K562 (cell line): ENCODE measurements around the gene NELL1. TPM values are rescaled to one million over a fixed set of nuclear protein-coding genes. Genes with fewer than 3 reads are reported as not detected.

Experiments
- ATAC-seq: fragments of 200-7000 bp; cut with Tn5 transposase; 3 replicates; pipeline ENCODE4 v1.9.1; 2020; ENCODE audit warnings: moderate library complexity
- BruUV-seq: library from RNA; stranded (reverse); fragments of 400-500 nt; replicated peaks from 2 replicates; lab custom pipeline; 2021; lab: Mats Ljungman, UMichigan
- CTCF ChIA-PET: fragments of 300-600 bp; formaldehyde crosslinking; extraction: SDS; loops from one replicate; lab custom pipeline; 2021; ENCODE audit warnings: low intra/inter-chr PET ratio; lab: Yijun Ruan, JAX
- POLR2A ChIA-PET: fragments of 300-600, 350-650 bp; sonication (Branson Sonifier 250); formaldehyde crosslinking; extraction: SDS; loops from one replicate; lab custom pipeline; 2021; ENCODE audit warnings: antibody characterized with exemption, inconsistent platforms; lab: Yijun Ruan, JAX
- DNase-seq, 4 experiments: peaks; one replicate each; pipeline versions ENCODE4 v3.0.0 to v3.0.0-alpha.2; 2011 to 2018; ENCODE audit warnings: low spot score in 3 of 4, mixed read lengths in 3 of 4; ENCODE audit errors: extremely low read depth in 1 of 4
- FAIRE-seq: peaks from 2 replicates; lab custom pipeline; 2011; peaks lifted over from hg19 to GRCh38; lab: Jason Lieb, UNC
- H2AFZ ChIP-seq: 2 replicates; pipeline ENCODE4 v1.6.0; 2011; ENCODE audit warnings: low read depth, low read length, control low read depth, inconsistent platforms
- H3K27ac ChIP-seq: fragments of 200-600 bp; 3 replicates; pipeline ENCODE4 v1.8.0; 2011; ENCODE audit warnings: low read depth, mild to moderate bottlenecking, control low read depth, inconsistent platforms, low read length, moderate library complexity, mixed read lengths; ENCODE audit errors: extremely low read depth
- H3K27me3 ChIP-seq, 2 experiments: fragments of 300-600 bp in 1 of 2; 2 replicates in 1 of 2; 3 replicates in 1 of 2; pipeline versions ENCODE4 v1.6.0 to v1.8.0; 2011; ENCODE audit warnings: inconsistent platforms in 2 of 2, low read length in 2 of 2, mild to moderate bottlenecking in 1 of 2, mixed read lengths in 1 of 2, moderate library complexity in 1 of 2; ENCODE audit not compliant: control insufficient read depth in 2 of 2, insufficient read depth in 2 of 2
- H3K36me3 ChIP-seq: fragments of 300-600 bp; 3 replicates; pipeline ENCODE4 v1.8.0; 2011; ENCODE audit warnings: mild to moderate bottlenecking, low read length, inconsistent platforms; ENCODE audit not compliant: control insufficient read depth, insufficient read depth
- H3K4me1 ChIP-seq, 2 experiments: fragments of 200-600 bp in 1 of 2; replicated peaks in 1 of 2; 2 replicates in 1 of 2; 3 replicates in 1 of 2; pipeline versions ENCODE4 v1.5.1 to v1.8.0; 2011; ENCODE audit warnings: inconsistent platforms in 2 of 2, low read length in 2 of 2, mild to moderate bottlenecking in 1 of 2, mixed read lengths in 1 of 2, moderate library complexity in 1 of 2; ENCODE audit not compliant: control insufficient read depth in 2 of 2, insufficient read depth in 2 of 2
- H3K4me2 ChIP-seq: 2 replicates; pipeline ENCODE4 v1.6.1; 2011; ENCODE audit warnings: low read length, control low read depth, inconsistent platforms, mixed read lengths; ENCODE audit not compliant: insufficient read depth
- H3K4me3 ChIP-seq: fragments of 200-600 bp; sonication (generic), shearing (Covaris generic); 2 replicates; pipeline ENCODE4 v1.5.1; 2016; ENCODE audit warnings: control low read depth, inconsistent platforms
- H3K79me2 ChIP-seq: fragments of 200-600 bp; 3 replicates; pipeline ENCODE4 v1.8.0; 2011; ENCODE audit warnings: low read length, inconsistent platforms; ENCODE audit not compliant: control insufficient read depth, insufficient read depth
- H3K9ac ChIP-seq, 2 experiments: 2 replicates each; pipeline versions ENCODE4 v1.6.0 to v1.6.1; 2011; ENCODE audit warnings: low read depth in 2 of 2, low read length in 2 of 2, control low read depth in 1 of 2, inconsistent platforms in 1 of 2, mild to moderate bottlenecking in 1 of 2, mixed read lengths in 1 of 2; ENCODE audit not compliant: insufficient read depth in 1 of 2
- H3K9me1 ChIP-seq: one replicate; pipeline ENCODE4 v1.6.0; 2011; ENCODE audit warnings: inconsistent platforms, mild to moderate bottlenecking, low read length, moderate library complexity; ENCODE audit not compliant: control insufficient read depth, insufficient read depth
- H3K9me3 ChIP-seq: replicated peaks from 2 replicates; pipeline ENCODE4 v1.5.1; 2011; ENCODE audit warnings: low read depth, low read length, inconsistent platforms; ENCODE audit not compliant: control insufficient read depth, insufficient read depth
- H4K20me1 ChIP-seq: replicated peaks from 2 replicates; pipeline ENCODE4 v1.6.1; 2011; ENCODE audit warnings: low read length, inconsistent platforms, mixed read lengths; ENCODE audit not compliant: control insufficient read depth, insufficient read depth
- DEAF1 ChIP-seq: fragments of 450-650 bp; formaldehyde crosslinking; IDR thresholded peaks from 2 replicates; pipeline ENCODE4 v1.4.0; 2020; ENCODE audit warnings: mild to moderate bottlenecking, moderate library complexity
- HDAC6 ChIP-seq: IDR thresholded peaks from 2 replicates; pipeline ENCODE4 v1.6.1; 2012; ENCODE audit warnings: low read depth, mild to moderate bottlenecking, control low read depth, inconsistent platforms, low read length, moderate library complexity
- MLLT1 ChIP-seq, 2 experiments: fragments of 450-650 bp; IDR thresholded peaks; 2 replicates each; pipeline ENCODE4 v1.6.1; 2016
- RB1 ChIP-seq: fragments of 450-650 bp; IDR thresholded peaks from 2 replicates; pipeline ENCODE4 v1.6.1; 2017; ENCODE audit warnings: low read depth, mild to moderate bottlenecking
- SREBF2 ChIP-seq: sonication (generic); formaldehyde crosslinking; IDR thresholded peaks from 2 replicates; pipeline ENCODE4 v1.4.0; 2020; ENCODE audit warnings: mild to moderate bottlenecking, missing genetic modification reagents
- TOE1 ChIP-seq, 2 experiments: fragments of 450-650 bp in 1 of 2; sonication (generic) in 1 of 2; formaldehyde crosslinking in 1 of 2; IDR thresholded peaks; 2 replicates each; pipeline versions ENCODE4 v1.7.1 to v1.8.0; 2016 to 2022; ENCODE audit warnings: borderline replicate concordance in 2 of 2, mild to moderate bottlenecking in 2 of 2, antibody characterized with exemption in 1 of 2, inconsistent platforms in 1 of 2, low read depth in 1 of 2, missing genetic modification reagents in 1 of 2, moderate library complexity in 1 of 2
- YY1 ChIP-seq, 3 experiments: IDR thresholded peaks; 2 replicates each; pipeline ENCODE4 v1.6.1; 2011; ENCODE audit warnings: low read length in 2 of 3, mild to moderate bottlenecking in 2 of 3, moderate library complexity in 2 of 3, borderline replicate concordance in 1 of 3, control low read depth in 1 of 3, low read depth in 1 of 3; ENCODE audit not compliant: insufficient read depth in 3 of 3, insufficient replicate concordance in 2 of 3, control insufficient read depth in 1 of 3, insufficient read length in 1 of 3; ENCODE audit errors: extremely low read depth in 1 of 3
- ZNF398 ChIP-seq: fragments of 250-450 bp; sonication (Bioruptor Pico); IDR thresholded peaks from 2 replicates; pipeline ENCODE4 v1.8.0; 2021; ENCODE audit warnings: moderate library complexity, mild to moderate bottlenecking, inconsistent platforms
- ZNF699 ChIP-seq: fragments of 250-450 bp; sonication (Bioruptor Pico); IDR thresholded peaks from 2 replicates; pipeline ENCODE4 v1.8.0; 2021; ENCODE audit warnings: mild to moderate bottlenecking, moderate library complexity; ENCODE audit not compliant: insufficient replicate concordance
- ZNF75A ChIP-seq: fragments of 450-650 bp; formaldehyde crosslinking; IDR thresholded peaks from 2 replicates; pipeline ENCODE4 v1.4.0; 2020; ENCODE audit warnings: mild to moderate bottlenecking
- WGBS: fragments of 100-300 bp; shearing (Covaris generic); methylation state at CpG from one replicate; pipeline ENCODE4 v1.1.6; 2016; ENCODE audit warnings: low coverage, mixed read lengths; ENCODE audit not compliant: insufficient coverage; ENCODE audit errors: missing lambda C conversion rate; 5-methylcytosine and 5-hydroxymethylcytosine counted together
- in situ Hi-C: fragments of 300-500 bp; cut with MboI; formaldehyde crosslinking; loops from 4 replicates; pipeline ENCODE4 v1.15.0; 2018; ENCODE audit warnings: inconsistent platforms, mixed read lengths
- intact Hi-C: fragments of 100-400 bp; cut with micrococcal nuclease; formaldehyde crosslinking; loops from 2 replicates; pipeline ENCODE4 v1.14.2; 2022
- polyA plus RNA-seq, 8 experiments: library from polyadenylated mRNA; depleted of rRNA in 4 of 8; stranded (reverse) in 5 of 8; unstranded in 3 of 8; fragments of >200 nt; fragmentation: Nextera tagmentation in 2 of 8; fragmentation: Illumina TruSeq in 1 of 8; extraction: Ambion mirVana in 2 of 8; extraction: Trizol in 1 of 8; gene quantifications; 2 replicates each; pipeline versions ENCODE4 v1.2.1 to v1.2.3, GENCODE V29; 2011 to 2014; ENCODE audit warnings: inconsistent platforms in 1 of 8, missing spikeins in 1 of 8
- total RNA-seq, 7 experiments: library from RNA; depleted of rRNA in 6 of 7; stranded (reverse); fragments of >200 nt in 6 of 7; fragmentation: Illumina TruSeq in 2 of 7; extraction: Trizol in 2 of 7; gene quantifications; 2 replicates each; pipeline versions ENCODE4 v1.2.1 to v1.2.3, GENCODE V29; 2011 to 2021; ENCODE audit warnings: low replicate concordance in 1 of 7

Gene NELL1
- total and polyA plus RNA-seq, 9 of the 15 experiments (the other 6 are each of a cell fraction or from before 2014, with no cell fraction given) = not detected

- in situ Hi-C loops = no loop called here
- POLR2A ChIA-PET = no interaction called here
- H3K79me2 ChIP-seq = no peaks in the 10 kb centered on the region
- no peaks in the 10 kb centered on the region for H3K36me3 ChIP-seq
- intact Hi-C loops = no loop called here
- H3K4me3 ChIP-seq = no peak overlapping the region
- CTCF ChIA-PET = no interaction called here
- no peak for FAIRE-seq
- DNase-seq = no peak
- no peaks in the 10 kb centered on the region for H3K9me1 ChIP-seq
- no peaks in the 10 kb centered on the region for H3K27me3 ChIP-seq
- no peak overlapping the region for H3K9ac ChIP-seq
- no peak overlapping the region for H3K27ac ChIP-seq
- no peak overlapping the region for H2AFZ ChIP-seq
- no peaks in the 10 kb centered on the region for H3K4me1 ChIP-seq
- H4K20me1 ChIP-seq = no peaks in the 10 kb centered on the region
- H3K9me3 ChIP-seq = no peaks in the 10 kb centered on the region
- BruUV-seq = no TSS peak
- TF ChIP-seq TOE1 (IDR thresholded peaks at IDR 0.05; ENCODE audit: borderline replicate concordance) = no peak
- TF ChIP-seq TOE1 (CRISPR knock-in tag; IDR thresholded peaks at IDR 0.05; ENCODE audit: borderline replicate concordance, low read depth) = no peak
- TF ChIP-seq YY1 (IDR thresholded peaks at IDR 0.05; ENCODE audit: borderline replicate concordance in 1 of 3, control insufficient read depth in 1 of 3, extremely low read depth in 1 of 3, insufficient read depth in 3 of 3, insufficient read length in 1 of 3, insufficient replicate concordance in 2 of 3, low read depth in 1 of 3, low read length in 2 of 3) = no peak
- ATAC-seq = no peak
- 0% methylated on average over 1 of the region's 1 CpG for WGBS
- no peak overlapping the region for H3K4me2 ChIP-seq
These were observed 580.8 kb downstream of the NELL1 start for GRCh38 chr11:21250196-21250595.

- BruUV-seq = no TSS peak
- Histone ChIP-seq H3K27me3 (no peaks in the 10 kb centered on the region), H4K20me1 (no peaks in the 10 kb centered on the region), H3K4me1 (no peaks in the 10 kb centered on the region), H3K4me2 (no peak overlapping the region), H3K9me1 (no peaks in the 10 kb centered on the region), H3K4me3 (no peak overlapping the region), H3K79me2 (no peaks in the 10 kb centered on the region), H3K9ac (no peak overlapping the region), H3K36me3 (no peaks in the 10 kb centered on the region), H3K27ac (no peak overlapping the region), H2AFZ (no peak overlapping the region), H3K9me3 (no peaks in the 10 kb centered on the region)
- DNase-seq (no peak), FAIRE-seq (no peak), ATAC-seq (no peak)
- intact Hi-C loops = no loop called here
- CTCF ChIA-PET = no interaction called here
- POLR2A ChIA-PET = no interaction called here
- in situ Hi-C loops = no loop called here
- TF ChIP-seq ZNF398 (CRISPR knock-in tag) (no peak), RB1 (no peak), HDAC6 (no peak), MLLT1 (IDR thresholded peaks at IDR 0.05) (no peak), DEAF1 (CRISPR knock-in tag) (no peak), ZNF75A (no peak), ZNF699 (CRISPR knock-in tag) (no peak), SREBF2 (CRISPR knock-in tag) (no peak)
These were observed 584.7 kb downstream of the NELL1 start for GRCh38 chr11:21254055-21254454.
